ENCODE data around the gene PGA3.

Gene PGA3

GRCh38 chr11:61181489-61181888, 21.8 kb upstream of the PGA3 start:
- TF ChIP-seq CTCF (IDR thresholded peaks at IDR 0.05; ENCODE audit: control insufficient read depth, insufficient read depth, low read depth, low read length, missing control alignments), result no peak
- H3K4me3 ChIP-seq (ENCODE audit: control insufficient read depth, low read depth, low read length), result no peak overlapping the region
- DNase-seq (ENCODE audit: low read depth), result no peak

- no peak for DNase-seq (ENCODE audit: low read depth)
- peak; percentile 29 for TF ChIP-seq CTCF (IDR thresholded peaks at IDR 0.05; ENCODE audit: control insufficient read depth, insufficient read depth, low read depth, low read length, missing control alignments)
- H3K4me3 ChIP-seq (ENCODE audit: control insufficient read depth, low read depth, low read length), result no peak overlapping the region
Observed at GRCh38 chr11:61183645-61184044, 19.7 kb upstream of the PGA3 start.

GRCh38 chr11:61186504-61186903, 16.8 kb upstream of the PGA3 start:
- no peak for DNase-seq (ENCODE audit: low read depth)
- H3K4me3 ChIP-seq (ENCODE audit: control insufficient read depth, low read depth, low read length), result no peak overlapping the region
- TF ChIP-seq CTCF (IDR thresholded peaks at IDR 0.05; ENCODE audit: control insufficient read depth, insufficient read depth, low read depth, low read length, missing control alignments), result no peak

GRCh38 chr11:61187505-61188130, 15.7 kb upstream of the PGA3 start:
- no peak overlapping the region for H3K4me3 ChIP-seq (ENCODE audit: control insufficient read depth, low read depth, low read length)
- peak; percentile 89 for TF ChIP-seq CTCF (IDR thresholded peaks at IDR 0.05; ENCODE audit: control insufficient read depth, insufficient read depth, low read depth, low read length, missing control alignments)
- peak; percentile 25 for DNase-seq (ENCODE audit: low read depth)

GRCh38 chr11:61189933-61190332, 13.4 kb upstream of the PGA3 start:
- no peak overlapping the region for H3K4me3 ChIP-seq (ENCODE audit: control insufficient read depth, low read depth, low read length)
- no peak for DNase-seq (ENCODE audit: low read depth)
- TF ChIP-seq CTCF (IDR thresholded peaks at IDR 0.05; ENCODE audit: control insufficient read depth, insufficient read depth, low read depth, low read length, missing control alignments), result no peak

- DNase-seq (ENCODE audit: low read depth), result no peak
- no peak overlapping the region for H3K4me3 ChIP-seq (ENCODE audit: control insufficient read depth, low read depth, low read length)
- no peak for TF ChIP-seq CTCF (IDR thresholded peaks at IDR 0.05; ENCODE audit: control insufficient read depth, insufficient read depth, low read depth, low read length, missing control alignments)
Observed at GRCh38 chr11:61193596-61193995, 9.7 kb upstream of the PGA3 start.
